ENCODE data around the gene CBLB. TPM values are rescaled to one million over a fixed set of nuclear protein-coding genes. Genes with fewer than 3 reads are reported as not detected.

CBLB gene
- total RNA-seq, 1 experiment from 2014 or later: 23.9 TPM

GRCh38 chr3:105731686-105732085, 137.1 kb downstream of the CBLB start:
- ATAC-seq: no peak
- DNase-seq: no peak
- H3K9ac ChIP-seq (ENCODE audit: low read length): no peak overlapping the region
- TF ChIP-seq EZH2phosphoT487 (IDR thresholded peaks at IDR 0.05; ENCODE audit: borderline replicate concordance, low read length) (no peak), EZH2 (IDR thresholded peaks at IDR 0.05; ENCODE audit: low read length, unreplicated experiment) (no peak), CTCF (conservative IDR thresholded peaks at IDR 0.05; ENCODE audit: low read depth, low read length) (no peak)
- H3K36me3 ChIP-seq (ENCODE audit: low read depth, low read length): no peaks in the 10 kb centered on the region
- no peaks in the 10 kb centered on the region for H3K9me2 ChIP-seq (replicated peaks; ENCODE audit: low read length)
- ChIA-PET POLR2A (ENCODE audit: unreplicated experiment) (no interaction called here), CTCF (no interaction called here)
- no peak overlapping the region for H3K27ac ChIP-seq (ENCODE audit: low read length)
- no peaks in the 10 kb centered on the region for H4K20me1 ChIP-seq (ENCODE audit: low read length)
- no peaks in the 10 kb centered on the region for H3K79me2 ChIP-seq (ENCODE audit: low read length)
- no peaks in the 10 kb centered on the region for H3F3A ChIP-seq (ENCODE audit: low read length, unreplicated experiment)
- no peaks in the 10 kb centered on the region for H3K27me3 ChIP-seq (ENCODE audit: low read length)
- no peaks in the 10 kb centered on the region for H3K4me1 ChIP-seq (ENCODE audit: insufficient read depth, low read length)
- no peak overlapping the region for H2AFZ ChIP-seq (ENCODE audit: low read length)
- intact Hi-C loops (cut with micrococcal nuclease): no loop called here
- H3K4me2 ChIP-seq (ENCODE audit: low read length): no peak overlapping the region
- BruUV-seq (replicated peaks): no TSS peak
- H3K9me3 ChIP-seq (ENCODE audit: low read length): no peaks in the 10 kb centered on the region
- H3K4me3 ChIP-seq (ENCODE audit: low read length): no peak overlapping the region

DNA sequence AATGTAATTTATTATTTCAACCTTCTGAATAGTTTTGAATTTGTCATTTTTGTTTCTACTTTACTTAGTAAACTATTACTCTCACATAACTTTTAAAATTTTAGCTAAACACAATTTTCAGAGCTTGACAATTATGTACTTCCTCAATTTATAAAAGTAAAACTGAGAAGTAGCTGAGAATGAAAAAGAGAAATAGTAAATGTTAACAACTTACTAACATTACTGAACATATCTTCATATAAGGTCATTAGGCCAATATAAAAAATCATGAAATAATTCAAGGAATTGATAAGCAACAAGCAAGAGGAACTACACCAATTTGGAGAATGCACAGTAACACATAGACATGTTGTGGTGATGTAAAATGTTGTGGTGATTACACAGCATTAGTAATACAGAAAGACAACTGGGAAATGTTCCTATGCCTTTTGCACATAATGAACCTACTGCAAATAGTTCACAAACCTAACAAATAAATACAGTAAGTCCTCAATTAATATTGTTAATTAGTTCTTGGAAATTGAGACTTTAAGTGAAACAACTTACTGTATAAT, 137.9 kb downstream of the CBLB start:
- H3K36me3 ChIP-seq (ENCODE audit: low read depth, low read length): no peaks in the 10 kb centered on the region
- ChIA-PET POLR2A (ENCODE audit: unreplicated experiment) (no interaction called here), CTCF (no interaction called here)
- TF ChIP-seq CTCF (conservative IDR thresholded peaks at IDR 0.05; ENCODE audit: low read depth, low read length): no peak
- TF ChIP-seq EZH2phosphoT487 (IDR thresholded peaks at IDR 0.05; ENCODE audit: borderline replicate concordance, low read length): no peak
- no peak for TF ChIP-seq EZH2 (IDR thresholded peaks at IDR 0.05; ENCODE audit: low read length, unreplicated experiment)
- H3K9ac ChIP-seq (ENCODE audit: low read length): no peak overlapping the region
- ATAC-seq: no peak
- BruUV-seq (replicated peaks): no TSS peak
- H3K9me3 ChIP-seq (ENCODE audit: low read length): no peaks in the 10 kb centered on the region
- no peaks in the 10 kb centered on the region for H3K9me2 ChIP-seq (replicated peaks; ENCODE audit: low read length)
- no peak overlapping the region for H2AFZ ChIP-seq (ENCODE audit: low read length)
- H3K4me2 ChIP-seq (ENCODE audit: low read length): no peak overlapping the region
- H3F3A ChIP-seq (ENCODE audit: low read length, unreplicated experiment): no peaks in the 10 kb centered on the region
- no peaks in the 10 kb centered on the region for H3K4me1 ChIP-seq (ENCODE audit: insufficient read depth, low read length)
- H3K27me3 ChIP-seq (ENCODE audit: low read length): no peaks in the 10 kb centered on the region
- no peak overlapping the region for H3K4me3 ChIP-seq (ENCODE audit: low read length)
- intact Hi-C loops (cut with micrococcal nuclease): no loop called here
- DNase-seq: no peak
- H4K20me1 ChIP-seq (ENCODE audit: low read length): no peaks in the 10 kb centered on the region
- no peaks in the 10 kb centered on the region for H3K79me2 ChIP-seq (ENCODE audit: low read length)
- H3K27ac ChIP-seq (ENCODE audit: low read length): no peak overlapping the region

DNA sequence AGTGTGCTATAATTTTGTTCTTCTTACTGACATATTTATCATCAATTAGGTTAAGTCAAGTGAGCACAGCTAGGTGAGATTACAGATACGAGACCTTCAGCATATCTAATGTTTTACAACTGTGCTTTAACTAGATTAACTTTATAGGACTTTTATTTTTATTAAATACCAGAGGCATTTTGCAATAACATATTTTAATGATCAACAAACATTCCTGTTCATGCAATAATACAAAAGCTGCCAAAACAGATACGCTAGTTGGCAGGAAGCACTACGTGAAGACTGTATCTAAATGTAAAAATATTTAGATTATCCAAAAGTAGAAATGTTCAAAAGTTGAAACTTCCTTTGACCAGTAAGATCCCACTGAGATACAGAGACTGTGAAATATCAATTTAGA, 139.1 kb downstream of the CBLB start:
- ChIA-PET POLR2A (ENCODE audit: unreplicated experiment) (no interaction called here), CTCF (no interaction called here)
- Histone ChIP-seq H3K9me3 (ENCODE audit: low read length) (no peaks in the 10 kb centered on the region), H3K9ac (ENCODE audit: low read length) (no peak overlapping the region), H3K79me2 (ENCODE audit: low read length) (no peaks in the 10 kb centered on the region), H3K27ac (ENCODE audit: low read length) (no peak overlapping the region), H3K4me1 (ENCODE audit: insufficient read depth, low read length) (no peaks in the 10 kb centered on the region), H2AFZ (ENCODE audit: low read length) (no peak overlapping the region), H4K20me1 (ENCODE audit: low read length) (no peaks in the 10 kb centered on the region), H3K27me3 (ENCODE audit: low read length) (no peaks in the 10 kb centered on the region), H3K4me3 (ENCODE audit: low read length) (no peak overlapping the region), H3F3A (ENCODE audit: low read length, unreplicated experiment) (no peaks in the 10 kb centered on the region), H3K9me2 (replicated peaks; ENCODE audit: low read length) (no peaks in the 10 kb centered on the region), H3K4me2 (ENCODE audit: low read length) (no peak overlapping the region), H3K36me3 (ENCODE audit: low read depth, low read length) (no peaks in the 10 kb centered on the region)
- intact Hi-C loops (cut with micrococcal nuclease): no loop called here
- DNase-seq: no peak
- no peak for ATAC-seq
- TF ChIP-seq EZH2 (IDR thresholded peaks at IDR 0.05; ENCODE audit: low read length, unreplicated experiment) (no peak), EZH2phosphoT487 (IDR thresholded peaks at IDR 0.05; ENCODE audit: borderline replicate concordance, low read length) (no peak), CTCF (conservative IDR thresholded peaks at IDR 0.05; ENCODE audit: low read depth, low read length) (no peak)
- no TSS peak for BruUV-seq (replicated peaks)

Data from PC-3 (cell line).